GM18873 (cell line): ENCODE measurements around the gene WDFY4.

Experiments used
- ATAC-seq: cut with Tn5 transposase; IDR thresholded peaks from one replicate; pipeline ENCODE4 v1.9.1; 2021; ENCODE audit warnings: mild to moderate bottlenecking, moderate library complexity, moderate number of reproducible peaks; ENCODE audit not compliant: unreplicated experiment, low FRiP score

The WDFY4 gene

DNA sequence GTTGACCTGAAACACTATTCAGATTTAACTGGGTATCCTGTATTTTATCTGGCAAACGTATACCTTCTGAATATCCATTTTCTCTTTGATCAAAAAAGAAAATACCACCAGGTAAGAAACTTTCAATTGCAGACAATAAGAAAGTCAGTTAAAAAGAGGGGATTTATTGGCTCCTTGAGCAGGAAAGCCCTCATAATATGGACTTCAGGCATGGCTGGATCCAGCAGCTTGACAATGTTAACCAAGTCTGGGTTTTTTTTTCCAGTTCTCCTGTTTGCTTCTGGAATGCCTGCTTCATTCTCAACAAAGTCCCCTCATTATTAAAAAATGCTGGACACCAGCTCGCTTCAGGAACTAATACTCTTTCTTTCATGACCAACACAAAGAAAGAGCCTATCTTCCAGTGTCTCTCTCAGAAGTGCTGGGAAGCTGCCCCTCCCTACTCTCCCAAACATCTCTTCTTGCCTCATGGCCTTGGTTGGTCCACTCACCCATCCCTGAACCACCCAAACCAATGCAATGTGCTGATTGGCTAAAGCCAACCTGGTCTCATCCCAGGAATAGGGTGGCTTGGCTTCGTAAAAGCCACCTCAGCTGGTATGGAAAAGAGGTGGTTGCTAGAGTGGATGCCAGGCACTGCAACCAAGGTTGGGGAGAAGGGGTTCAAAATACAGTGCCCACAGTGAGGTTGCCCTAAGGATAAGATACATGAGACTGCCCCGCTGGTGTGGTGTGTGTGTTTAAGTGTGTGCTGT, 30.6 kb upstream of the WDFY4 start:
- ATAC-seq, result no peak

DNA sequence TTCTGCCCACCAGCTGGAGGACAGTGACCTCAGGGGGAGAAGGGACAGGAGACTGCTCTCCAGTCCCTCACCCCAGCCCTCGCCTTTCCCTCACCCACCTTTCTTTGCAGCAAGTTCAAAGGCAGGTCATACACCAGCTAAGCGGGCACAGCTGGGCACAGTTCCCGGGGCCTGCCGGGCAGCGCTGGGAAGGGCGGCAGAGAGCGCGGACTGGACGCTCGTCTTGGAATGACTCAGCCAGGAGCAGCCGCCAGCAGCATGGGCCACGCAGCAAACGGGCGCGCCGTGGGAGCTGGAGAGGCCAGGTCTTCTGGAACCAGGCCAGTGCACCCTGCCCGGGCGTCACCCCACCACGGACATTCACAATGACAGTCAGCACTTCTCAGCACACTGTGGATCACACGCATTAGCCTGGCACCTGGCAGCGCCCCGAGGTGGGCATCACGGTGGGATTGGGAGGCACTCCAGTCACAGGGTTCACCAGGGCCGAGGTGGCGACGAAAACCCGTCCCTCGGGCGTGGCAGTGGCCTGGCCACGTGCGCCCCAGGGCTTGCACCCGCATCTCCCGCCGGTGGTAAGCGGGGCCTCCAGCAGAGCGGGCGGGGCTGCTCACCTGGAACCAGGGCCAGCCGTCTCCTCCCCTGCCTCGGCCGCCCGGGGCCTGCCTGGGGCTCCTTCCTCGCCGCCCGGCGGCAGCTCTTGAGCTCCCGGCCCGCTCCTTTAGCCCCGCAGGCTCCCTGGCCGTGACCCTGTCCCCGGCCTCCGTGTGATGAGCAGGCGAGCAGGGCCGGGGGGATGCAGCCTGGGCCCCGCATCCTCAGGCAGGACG, 29.0 kb upstream of the WDFY4 start:
- no peak for ATAC-seq

DNA sequence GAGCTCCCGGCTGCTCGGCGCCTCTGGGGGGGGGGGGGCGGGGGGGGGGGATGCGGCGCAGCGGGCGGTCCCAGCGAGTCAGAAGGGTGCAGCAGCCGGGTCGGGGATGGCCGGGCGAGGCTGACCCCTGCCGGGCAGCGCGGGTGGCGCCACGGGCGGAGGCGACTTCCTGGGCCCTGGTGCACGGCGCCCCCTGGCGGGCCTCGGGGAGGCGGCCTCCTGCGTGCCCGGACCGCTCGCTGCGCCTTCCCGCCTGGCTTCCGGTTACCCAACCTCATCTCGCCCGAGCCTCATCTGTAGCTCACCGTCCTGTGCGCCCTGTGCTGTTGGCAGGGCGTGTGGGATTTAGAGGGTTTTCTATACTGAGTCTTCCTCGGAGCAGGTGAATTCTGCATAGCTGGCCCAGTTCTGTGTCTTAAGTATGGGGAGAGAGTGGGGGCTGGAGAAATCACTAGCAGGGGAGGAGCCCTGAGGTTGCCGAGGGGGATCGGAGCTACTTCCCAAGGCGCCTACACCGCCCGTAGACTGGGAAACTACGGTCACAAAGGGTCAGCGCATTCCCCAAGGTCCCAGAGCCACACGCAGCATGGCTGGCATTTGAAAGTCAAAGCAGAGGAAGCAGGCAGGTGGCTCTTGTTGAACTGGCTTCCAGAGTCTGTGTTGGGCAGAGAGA, 28.3 kb upstream of the WDFY4 start:
- ATAC-seq, result peak; percentile 64

DNA sequence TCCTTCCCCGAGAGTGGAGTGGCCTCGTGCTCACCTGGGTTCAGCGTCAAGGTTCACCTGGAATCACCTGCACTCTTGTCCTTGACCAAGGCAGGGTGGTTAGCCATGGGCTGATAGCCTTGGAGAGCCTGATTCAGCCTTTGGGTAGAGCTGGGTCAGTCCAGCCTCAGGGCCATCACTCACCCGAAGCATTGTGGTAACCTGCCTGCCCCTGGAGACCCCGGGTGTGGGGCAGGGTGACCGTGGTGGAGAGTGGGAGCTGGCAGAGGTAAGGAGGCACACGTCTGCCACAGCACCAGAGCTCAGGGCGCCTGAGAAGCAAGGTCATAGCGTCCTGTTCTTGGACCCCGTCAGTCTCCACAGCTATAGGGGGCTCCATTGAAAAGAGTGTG, 27.8 kb upstream of the WDFY4 start:
- ATAC-seq, result no peak

DNA sequence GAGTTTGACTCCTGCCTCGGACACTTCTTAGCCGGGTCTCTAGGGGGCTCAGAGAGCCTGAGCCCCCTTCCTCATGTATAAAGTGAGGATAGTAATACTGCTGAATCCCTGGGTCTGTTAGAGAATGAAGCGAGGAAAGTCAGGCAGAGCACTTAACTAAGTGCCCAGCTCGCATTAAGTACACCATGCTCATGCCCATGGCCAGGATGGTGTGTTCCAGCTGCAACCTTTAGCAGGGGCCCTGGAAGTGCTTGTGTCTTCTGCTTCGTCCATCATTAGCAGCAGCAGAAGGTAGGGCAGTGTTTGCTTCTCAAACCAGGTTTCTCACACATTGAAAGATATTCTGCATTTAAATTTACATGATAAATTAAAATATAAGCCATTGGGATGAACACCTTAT, 27.3 kb upstream of the WDFY4 start:
- no peak for ATAC-seq

DNA sequence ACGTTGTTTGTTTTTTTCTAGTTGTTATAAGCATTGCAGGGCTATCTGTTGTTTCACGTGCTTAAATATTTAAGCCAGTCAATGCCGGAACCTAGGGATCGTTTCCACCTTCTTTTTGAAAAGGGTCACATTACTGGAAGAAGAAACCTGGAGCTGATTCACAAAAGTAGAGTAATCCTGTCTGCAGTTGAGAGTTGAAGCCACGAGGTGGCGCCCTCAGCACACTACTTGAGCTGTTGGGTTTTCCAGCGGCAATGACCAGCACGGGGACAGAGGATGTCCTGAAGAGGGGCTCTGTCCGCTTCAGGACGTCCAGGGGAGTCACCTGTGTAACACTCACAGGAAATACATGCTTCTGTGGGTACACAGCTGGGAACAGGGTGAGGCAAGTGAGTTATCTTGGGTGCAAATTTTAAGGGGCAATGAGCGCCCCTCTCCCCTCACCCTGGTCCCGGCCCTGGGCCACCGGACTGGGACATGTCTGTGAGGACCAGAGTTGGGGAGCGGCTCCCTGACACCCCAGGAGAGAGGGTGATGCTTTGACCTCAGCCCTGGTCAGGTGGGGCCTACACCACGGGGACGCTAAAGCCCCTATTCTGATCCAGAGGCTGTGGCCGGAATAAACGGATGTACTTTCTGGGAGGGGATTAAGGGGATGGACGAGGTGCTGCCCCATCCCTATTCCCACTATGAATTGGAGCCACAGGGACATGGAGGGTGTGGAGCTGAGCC, 26.3 kb upstream of the WDFY4 start:
- ATAC-seq, result no peak

DNA sequence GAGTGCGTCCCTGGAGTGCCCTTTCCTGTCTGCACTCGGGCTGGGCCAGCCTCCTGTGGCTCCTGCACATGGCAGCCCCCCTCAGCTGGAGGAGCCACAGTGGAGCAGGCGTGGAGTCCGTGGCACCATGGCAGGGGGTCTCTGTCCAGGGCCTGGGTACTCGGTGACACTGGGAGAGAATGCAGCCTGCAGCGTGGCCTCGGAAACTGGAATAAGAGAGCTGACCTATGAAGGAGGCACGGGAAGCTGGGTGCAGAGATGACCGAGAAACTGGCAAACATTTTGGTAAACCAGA, 25.8 kb upstream of the WDFY4 start:
- ATAC-seq, result no peak

DNA sequence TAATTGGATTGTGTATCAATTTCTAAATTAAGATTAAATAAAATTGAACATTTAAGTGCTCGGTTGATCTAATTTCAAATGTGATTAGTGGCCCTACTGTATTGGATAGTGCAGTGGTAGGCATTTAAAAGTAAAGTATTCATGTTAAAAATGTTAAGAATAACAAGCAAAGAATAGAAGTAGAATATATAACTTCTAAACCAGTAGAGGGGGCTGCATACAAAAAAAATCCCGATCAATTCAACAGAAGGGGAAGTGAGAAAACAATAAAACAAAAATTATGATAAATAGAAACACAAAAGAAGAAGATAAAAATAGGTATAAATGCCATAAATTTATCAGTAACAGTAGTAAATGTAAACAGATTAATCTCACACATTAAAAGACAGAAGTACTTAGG, 24.9 kb upstream of the WDFY4 start:
- ATAC-seq, result no peak

DNA sequence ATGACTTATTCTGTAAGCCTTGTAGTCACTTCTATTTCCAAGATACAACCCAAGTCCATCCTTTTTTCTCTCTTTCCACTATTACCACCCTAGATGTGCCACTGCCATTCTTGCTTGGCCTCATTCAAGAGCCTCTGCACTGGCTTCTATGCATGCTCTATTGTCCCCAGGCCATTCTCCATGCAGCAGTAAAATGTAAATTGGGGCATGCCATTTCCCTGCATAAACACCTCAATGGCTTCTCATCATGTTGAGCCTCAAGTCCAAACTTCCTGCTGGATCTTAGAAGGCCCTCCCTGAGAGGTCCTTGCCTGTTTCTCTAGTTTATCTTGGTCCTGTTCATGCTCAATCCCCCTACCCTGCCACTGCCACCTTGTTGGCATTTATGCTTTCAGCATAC, 23.2 kb upstream of the WDFY4 start:
- no peak for ATAC-seq

DNA sequence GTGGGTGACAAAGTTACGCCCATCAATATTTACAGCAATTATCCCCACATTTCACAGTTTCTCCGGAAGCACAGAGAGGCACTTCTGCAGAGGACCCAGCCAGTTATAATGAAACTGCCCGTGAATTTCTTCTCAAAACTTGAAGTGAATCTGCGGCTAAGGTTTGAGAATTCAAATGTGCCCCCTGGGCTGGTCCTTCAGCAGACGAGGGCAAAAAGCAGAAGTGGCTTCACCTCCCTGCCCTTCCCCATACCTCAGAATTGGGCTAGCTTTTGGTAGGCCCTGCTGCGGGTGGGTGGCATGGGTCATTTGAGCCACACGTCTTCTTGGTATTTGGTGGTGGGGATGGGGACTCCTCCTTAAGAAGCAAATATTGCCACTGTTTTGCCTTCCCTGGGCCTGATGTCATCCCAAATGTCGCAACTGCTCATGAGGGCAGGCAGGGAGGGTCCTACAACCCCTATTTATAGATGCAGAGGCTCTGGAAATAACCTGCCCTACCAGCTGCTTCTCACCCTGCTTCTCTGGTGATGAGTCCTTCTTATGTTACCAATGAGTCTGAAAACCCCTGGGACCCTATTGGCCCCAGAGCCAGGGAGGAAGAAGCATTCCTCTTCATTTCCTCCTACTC, 16.6 kb upstream of the WDFY4 start:
- peak; percentile 41 for ATAC-seq

DNA sequence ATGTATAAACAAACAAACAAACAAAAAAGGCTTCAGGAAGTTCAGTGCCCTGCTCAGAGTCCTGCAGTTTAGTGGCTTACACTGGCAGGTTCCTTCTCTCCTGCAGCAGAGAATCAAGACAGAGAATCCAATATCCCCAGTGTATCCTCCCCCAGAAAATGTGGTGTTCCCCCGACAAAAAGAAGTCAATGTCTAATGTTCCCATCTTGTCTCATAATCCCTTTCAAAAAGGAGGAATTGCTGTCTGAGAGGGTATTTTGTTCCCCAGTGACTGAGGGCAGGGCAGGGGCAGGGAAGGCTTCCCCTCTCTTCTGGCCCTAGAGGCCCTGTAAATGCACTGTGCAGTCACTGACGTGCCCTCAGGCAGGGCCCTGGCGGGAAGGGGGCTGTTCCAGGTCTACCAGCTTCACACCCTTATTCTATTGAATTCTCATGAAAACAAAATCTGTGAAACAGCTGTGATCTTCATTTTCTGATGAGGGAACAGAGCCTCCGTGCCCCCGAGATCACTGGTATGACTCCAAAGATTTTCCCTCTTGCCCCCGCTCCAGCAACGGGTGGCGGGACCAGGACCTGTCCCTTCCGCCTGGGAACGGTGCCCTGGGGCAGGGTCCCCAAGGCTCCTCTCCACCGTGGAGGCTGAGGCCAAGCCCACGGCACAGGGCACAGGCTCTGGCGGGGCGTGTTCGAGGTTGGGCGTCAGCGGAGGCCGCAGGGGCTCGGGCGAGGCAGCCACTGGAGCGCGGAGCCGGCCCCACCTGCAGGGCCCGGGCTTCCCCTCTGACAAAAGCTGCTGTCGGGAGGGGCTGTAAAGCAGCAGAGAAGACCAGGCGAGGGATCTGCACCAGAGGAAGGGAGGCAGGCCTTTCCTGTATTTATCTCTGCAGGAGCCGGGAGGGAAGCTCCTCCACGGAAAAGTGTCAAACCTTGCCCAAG, 13.4 kb upstream of the WDFY4 start:
- ATAC-seq, result peak; percentile 51

DNA sequence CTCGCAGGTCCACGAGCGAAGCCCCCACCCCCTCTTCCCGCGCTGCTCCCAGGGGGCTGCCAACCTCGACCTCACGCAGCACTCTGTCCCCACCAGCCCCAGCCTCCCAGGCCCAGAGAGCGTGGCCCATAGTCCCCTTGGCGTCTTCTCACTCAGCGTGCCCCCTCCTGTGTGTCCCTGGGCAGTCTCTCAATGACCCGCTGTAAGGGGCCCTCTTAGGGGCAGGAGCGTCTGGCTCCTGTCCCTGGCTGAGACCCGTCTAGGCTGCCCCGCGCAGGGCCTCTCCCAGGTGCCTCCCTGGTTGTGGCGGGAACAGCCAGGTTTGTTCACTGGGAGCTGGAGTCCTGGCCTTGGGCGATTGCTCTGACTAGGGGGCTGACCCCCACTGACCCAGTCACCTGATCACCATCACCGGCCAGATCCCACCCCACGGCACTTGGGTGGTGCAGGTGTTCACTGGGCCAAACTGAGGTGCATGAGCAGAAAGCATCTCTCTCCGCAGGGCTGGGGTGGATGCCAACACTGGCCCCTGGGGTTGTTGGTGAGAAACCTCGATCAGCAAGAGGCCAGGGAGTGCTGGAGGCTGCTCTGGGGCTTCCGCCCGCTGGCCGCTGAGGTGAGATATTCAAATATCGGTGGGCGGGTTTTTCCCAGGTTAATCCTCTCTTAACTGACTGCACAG, 12.6 kb upstream of the WDFY4 start:
- ATAC-seq, result peak; percentile 37

DNA sequence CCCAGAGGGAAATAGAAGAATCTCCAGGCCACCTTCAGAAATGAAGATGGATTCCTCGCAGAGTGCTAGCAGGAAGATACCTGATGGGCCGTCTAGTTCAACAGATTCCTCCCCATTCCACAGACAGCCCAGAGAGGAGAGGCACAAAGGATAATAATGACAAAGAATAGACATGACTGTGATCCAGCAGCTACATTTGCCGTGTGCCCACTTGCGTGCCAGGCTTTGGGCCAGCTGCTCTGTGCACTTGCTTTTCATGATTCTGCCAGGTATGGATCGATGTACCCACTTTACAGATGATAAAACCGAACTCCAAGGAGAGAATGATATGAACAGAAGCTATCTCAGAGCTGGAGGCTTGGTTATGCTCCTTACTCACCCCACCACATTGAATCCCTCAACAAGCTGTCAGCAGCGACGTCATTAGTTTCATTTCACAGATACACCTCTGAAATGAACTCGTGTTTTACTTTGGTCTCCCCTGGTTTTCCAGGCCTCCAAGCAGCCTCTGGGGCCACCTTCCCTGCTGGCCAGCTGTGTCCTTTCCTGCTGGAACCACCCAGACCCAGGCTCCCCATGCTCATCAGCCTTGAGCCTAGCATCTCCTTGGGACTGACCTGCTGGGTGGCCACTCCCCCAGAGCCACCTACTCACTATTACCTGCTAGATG, 11.9 kb upstream of the WDFY4 start:
- peak; percentile 14 for ATAC-seq

DNA sequence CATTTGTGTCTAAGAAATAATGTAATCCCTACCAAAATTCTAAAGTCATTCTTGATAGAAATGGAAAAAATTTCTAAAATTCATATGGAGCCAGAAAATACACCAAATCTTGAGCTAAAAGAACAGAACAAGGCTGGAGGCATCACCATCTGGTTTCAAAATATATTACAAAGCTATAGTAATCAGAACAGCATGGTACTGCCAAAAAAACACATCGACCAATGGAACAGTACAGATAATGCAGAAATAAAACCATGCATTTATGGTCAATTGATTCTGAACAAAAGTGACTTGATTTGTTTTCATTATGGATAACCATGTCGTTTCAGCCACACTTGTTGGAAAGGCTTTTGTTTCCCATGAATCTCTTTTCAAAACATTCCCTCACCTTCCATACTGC, 7.0 kb upstream of the WDFY4 start:
- ATAC-seq, result no peak

DNA sequence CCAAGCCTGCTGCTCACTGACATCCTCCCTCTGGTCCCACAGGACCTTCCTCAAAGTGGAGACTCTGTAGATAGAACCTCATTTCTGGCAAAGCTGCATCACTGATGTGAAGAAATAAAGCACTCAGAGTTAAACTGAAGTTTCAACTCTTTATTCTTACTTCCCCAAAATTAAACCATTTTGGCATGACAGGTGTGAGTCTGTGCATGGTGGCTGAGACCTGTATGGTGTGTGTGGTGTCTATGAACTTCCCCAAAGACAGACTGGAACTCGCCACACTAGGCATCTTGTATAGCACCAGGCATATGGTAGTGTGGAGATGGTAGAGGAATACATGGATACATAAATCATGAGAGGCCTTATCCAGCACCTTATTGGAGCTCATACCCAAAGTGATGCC, 6.6 kb upstream of the WDFY4 start:
- peak; percentile 49 for ATAC-seq

DNA sequence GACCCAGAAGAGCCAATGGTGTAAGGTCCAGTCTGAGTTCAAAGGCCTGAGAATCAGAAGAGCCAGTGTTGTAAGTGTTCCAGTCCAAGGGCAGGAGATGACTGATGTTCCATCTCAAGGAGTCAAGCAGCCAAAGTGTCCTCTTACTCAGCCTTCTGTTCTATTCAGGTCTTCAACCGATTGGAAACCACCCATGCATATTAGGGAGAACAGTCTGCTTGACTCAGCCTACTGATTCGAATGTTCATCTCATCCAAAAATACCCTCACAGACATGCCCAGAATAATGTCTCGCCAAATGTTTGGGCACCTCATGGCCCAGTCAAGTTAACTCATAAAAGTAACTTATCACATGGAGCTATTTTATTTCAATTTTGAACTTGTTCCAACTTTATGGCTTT, 2.9 kb upstream of the WDFY4 start:
- no peak for ATAC-seq

DNA sequence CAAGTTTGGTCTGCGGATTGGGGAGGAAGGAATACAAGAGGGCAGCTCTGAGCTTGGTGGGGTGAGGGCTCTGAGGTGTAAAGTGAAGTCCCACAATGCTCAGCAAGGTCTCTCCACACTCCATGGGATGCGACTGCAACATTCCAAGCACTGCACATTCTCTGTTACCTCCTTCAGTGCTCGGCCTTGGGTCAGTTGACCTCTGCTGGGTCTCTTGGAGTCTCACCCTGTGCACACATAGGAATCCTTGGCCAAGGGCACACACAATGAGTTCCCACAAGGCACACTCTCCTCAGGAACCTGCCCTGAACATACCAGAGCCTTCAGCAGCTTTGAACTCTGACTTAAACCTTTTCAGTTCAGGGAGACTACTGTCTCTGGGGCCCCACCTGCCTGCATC, 2.4 kb upstream of the WDFY4 start:
- no peak for ATAC-seq

DNA sequence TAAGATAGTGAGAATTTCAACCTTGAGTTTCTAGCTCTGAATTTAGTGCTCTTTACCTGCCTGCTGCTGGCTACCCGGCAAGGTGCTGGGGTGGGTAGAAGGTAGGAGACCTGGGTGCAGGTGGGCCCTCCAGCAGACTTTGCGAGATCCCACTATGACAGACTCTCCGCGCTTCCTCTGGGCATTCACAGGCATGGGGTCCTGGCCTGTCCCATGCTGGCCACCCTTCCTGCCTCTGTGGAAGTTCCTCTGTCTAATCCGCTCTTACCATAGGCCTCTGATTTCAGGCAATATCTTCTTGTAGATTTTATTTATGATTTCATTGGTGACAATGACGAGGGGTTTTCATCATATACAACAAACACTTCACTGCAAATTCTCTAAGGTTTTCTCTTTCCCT, 1.2 kb upstream of the WDFY4 start:
- no peak for ATAC-seq
